GM19324 (cell line): ENCODE data around the gene CACNA2D3.

ENCODE experiments used
- ATAC-seq: cut with Tn5 transposase; IDR thresholded peaks from one replicate; pipeline ENCODE4 v1.9.1; 2021; ENCODE audit warnings: mild to moderate bottlenecking, moderate library complexity; ENCODE audit not compliant: unreplicated experiment, low FRiP score

CACNA2D3 gene

DNA sequence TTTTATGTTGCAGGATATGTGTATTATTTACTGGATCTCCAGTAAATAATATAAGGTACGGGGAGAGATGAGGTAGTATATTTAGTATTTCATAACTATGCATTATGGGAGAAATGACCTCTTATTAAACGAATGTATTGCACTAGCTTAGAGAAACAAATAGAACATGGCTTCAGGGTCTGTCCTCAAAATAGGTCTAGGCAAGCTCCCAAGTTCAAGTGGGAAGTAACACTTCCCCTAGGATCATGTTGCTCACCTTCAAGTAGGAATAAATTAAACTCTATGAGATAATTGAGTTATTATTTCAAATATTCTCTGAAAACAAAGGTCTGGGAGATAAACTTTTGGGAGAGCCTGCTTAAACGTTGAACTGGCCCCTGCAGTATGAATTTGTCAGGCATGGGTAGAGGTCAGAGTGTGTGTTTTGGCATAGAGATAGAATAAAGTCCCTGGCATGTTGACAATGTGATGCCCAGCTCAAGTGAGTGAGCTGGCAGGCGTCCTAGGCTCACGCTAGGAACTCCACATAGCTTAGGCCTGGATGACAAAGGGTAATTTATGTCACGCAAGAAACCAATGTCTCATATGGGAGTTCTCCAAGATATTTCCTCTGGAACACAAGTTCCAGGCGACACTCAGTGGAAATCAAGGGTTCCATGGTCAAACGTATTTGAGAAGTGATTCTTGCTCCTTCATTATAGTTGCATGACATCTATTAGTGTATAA lies 236.8 kb downstream of the CACNA2D3 start:
- ATAC-seq, result no peak

DNA sequence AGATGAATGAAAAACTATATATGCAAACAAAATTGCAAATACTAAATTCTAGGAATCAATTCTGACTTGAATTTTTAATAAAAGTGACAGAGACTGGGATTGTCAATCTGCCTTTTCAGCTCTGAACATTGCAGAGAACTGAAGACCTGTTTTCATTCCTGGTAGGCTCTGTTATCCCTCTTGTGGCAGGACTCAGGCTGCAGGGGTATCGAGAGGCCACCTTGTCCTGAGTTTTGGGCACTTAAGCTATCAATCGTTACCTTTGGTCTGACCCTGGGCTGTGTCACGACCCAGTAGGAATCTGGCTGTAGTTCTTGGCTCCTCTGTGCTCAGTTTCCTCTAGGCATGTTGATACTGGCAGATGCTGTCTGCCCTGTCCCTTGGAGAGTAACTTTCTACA lies 238.0 kb downstream of the CACNA2D3 start:
- ATAC-seq, result no peak

DNA sequence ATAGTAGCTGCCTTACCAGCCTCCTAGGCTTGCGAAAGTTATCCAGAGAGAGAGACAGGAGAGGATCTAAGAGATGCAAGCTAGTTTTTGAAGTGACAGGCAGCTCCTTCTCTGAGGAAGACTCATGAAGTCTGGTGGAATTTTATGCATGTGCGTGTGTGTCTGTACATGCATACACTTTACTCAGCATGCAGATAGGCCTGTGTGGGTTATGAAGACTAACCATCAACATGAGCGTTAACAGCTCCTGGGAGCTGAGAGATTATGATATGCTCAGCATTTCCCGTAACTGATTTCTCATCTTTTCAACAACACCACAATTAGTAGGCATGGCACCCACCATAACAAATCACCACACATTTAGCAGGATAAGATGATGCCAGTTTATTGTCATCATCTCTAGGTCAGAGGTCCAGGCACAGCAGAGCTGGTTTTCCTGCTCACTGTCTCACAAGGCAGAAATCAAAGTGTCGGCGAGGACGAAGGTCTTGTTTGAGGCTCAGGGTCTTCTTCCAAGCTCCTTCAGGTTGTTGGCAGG lies 239.5 kb downstream of the CACNA2D3 start:
- no peak for ATAC-seq

DNA sequence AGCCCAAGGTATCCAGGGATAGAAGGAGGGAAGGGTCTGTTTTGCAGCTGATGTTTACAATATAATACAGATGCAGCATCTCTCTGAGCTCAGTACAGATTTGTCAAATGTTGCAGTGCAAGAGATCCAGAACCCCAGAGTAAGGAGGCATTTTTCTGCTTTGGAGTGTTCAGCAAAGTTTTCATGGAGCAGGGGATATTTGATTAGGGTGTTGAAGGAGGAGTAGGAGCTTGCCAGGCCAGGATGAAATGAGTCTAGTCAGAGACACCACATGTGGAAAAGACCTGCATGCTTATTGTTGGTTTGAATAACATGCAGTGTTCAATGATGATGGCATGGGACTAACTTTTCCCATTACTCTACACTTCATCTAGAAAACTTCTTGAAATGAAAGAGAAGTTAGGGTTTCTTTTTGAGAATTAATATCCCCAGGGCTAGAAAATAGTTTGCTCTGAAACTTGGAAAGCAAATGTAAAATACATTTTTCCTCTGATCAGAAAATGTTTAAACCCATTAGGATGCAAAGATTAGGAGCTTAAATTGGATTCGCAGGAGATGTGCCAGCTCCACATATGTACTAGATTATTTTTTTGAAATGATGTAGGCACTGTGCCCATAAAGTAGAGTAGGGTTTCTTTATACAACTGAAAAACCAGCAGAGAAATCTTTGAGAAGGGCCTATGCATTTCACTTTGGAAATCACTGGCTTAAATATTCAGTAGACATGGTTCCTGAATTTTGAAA lies 243.8 kb downstream of the CACNA2D3 start:
- no peak for ATAC-seq

DNA sequence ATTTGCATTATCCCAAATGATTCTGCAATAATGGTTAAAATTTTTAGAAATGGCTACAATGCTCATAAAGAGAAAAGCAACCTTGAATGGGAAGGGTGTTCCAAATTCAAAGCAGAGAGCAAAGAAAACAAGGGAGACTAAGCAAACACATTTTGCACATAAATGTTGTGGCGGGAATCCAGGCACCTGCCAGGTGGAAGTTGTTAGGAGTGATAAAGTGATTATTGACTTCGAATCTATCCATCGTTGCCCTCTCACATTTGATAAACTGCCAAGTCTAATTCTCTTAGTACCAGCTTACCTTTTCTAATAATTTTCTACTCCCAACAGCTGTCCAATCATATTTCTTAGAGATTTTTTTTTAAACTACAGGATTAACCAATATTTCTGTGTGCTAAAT lies 244.5 kb downstream of the CACNA2D3 start:
- ATAC-seq, result no peak

DNA sequence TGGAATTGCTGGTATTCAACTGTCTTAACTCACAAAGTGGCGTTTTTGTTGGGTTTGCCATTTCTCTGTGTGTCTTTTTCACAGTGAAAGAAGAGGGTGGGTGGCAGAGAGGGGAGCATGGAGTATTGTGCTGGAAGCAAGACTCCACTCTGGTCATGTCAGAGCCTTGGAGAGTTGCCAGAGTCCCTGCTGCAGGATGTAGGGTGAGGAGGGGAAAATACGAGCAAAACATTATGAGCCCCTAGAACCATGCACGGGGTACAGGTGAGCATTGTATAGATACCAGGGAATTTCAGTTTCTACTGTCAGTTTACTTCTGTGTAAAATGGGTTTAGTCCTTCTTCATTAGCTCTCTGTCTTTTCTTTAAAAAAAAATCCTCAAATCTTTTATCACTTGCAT lies 249.9 kb downstream of the CACNA2D3 start:
- no peak for ATAC-seq

DNA sequence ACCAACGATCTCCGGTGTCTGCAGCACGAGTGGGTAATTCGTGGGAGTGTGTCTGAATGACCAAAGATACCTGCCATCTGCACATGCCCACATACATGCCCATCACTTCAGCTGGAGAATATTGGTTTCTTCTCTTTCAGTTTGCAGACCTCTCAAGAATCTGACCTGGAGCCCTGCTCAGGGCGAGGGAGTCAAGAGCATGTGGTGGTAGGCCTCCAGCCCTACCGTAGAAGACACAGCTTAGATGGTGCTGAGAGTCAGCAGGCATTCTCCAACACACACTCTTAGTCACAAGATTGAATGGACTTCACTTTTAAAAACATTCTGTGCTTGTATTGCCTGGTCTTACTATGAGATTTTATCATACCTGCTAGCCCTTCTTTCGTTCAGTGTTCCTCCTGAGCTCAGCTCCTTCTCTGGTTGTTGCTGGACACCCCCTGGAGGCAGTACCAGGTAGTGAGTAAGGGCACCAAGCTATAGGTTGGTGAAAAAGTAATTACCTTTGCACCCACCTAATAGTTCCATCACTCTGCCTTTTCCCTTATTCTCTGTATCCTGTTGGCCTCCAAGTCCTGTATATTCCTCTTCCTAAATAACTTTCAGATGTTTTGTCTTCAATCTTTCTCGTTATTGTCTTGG lies 252.0 kb downstream of the CACNA2D3 start:
- ATAC-seq, result no peak

DNA sequence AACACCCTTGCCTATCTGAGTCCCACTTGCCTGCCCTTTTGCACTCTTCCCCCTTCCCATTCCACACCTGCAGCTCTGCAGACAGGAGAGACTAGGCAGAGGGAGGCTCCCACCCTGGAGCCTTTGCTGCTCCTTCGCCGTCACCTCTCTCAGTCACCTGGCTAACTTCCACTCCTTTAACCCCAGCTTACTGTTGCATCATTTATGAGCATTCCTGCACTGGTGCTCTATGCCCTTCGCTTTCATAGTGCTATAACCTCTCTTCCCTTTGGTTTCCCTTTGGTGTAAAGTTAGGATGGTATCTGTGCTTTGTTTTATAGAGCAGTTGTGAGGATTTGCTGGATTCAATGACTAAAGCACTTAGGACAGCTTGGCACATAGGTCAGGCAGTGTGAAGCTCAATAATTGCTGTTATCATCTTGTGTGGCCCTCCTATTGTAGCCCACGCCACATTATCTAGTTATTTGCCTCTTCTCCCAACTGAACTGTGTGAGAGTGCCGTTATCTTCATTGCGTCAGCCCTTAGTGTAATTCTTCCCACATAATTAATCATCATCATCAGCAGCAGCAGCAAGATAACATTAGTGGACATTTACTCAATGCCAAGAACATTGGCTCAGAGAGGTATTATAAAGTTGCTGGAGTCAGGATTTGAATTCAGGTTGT lies 253.9 kb downstream of the CACNA2D3 start:
- no peak for ATAC-seq

DNA sequence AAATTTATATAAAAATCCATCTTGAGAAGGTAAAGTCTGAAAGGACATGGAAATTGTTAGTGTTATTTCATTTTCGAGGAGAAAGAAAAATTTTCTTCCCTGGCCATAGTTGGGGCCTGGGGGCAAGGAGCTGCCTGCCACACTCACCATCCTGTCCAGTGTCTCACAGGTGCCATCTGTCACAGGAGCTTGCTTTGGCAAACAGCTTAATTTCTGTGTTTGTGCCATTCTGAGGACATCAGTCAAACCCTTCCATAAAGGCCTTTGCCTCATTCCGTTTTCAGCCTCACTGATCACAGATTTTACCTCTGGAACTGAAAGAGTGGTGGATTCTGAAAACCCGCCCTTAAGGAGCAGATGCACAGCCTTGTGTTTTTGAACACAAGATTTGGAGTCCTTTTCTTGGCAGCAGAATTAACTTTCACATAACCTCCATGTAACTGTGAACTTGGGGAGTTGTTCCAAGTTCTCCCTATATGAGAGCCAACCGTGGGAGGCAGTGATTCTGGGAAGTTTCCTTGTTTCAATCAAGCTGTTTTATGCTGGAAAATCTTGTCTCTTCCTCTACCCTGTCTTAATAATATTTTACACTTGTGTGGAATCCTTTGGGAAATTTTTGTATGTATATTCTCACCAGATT lies 254.7 kb downstream of the CACNA2D3 start:
- ATAC-seq, result no peak

DNA sequence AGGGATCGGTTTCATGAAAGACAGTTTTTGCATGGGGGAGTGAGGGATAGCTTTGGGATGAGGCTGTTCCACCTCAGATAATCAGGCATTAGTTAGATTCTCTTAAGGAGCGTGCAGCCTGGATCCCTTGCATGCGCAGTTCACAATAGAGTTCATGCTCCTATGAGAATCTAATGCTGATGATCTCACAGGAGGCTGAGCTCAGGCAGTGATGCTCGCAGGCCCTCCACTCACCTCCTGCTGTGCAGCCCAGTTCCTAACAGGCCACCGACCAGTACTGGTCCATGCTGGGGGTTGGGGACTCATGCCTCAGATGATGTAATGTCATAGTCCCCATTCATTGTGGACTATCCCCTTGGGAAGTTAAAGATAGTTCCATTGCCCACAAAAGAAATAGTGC lies 255.8 kb downstream of the CACNA2D3 start:
- ATAC-seq, result no peak

DNA sequence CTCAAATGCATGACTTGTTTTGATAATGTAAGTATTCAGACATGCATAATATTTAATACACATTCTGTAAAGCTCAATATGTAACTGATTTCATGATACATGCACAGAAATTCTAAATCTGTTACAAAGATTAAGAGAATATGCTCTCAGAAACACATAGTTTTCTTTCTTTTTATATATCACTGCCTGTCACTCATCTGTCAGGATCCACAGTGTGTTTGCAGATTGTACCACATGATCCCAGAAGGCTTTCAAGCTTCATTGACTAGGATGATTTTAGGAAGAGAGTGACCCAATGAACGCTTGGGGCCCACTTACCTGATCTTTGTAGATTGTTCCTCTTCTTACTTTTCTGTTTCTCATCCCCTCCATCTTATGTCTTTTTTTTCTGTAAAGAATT lies 261.9 kb downstream of the CACNA2D3 start:
- ATAC-seq, result no peak

DNA sequence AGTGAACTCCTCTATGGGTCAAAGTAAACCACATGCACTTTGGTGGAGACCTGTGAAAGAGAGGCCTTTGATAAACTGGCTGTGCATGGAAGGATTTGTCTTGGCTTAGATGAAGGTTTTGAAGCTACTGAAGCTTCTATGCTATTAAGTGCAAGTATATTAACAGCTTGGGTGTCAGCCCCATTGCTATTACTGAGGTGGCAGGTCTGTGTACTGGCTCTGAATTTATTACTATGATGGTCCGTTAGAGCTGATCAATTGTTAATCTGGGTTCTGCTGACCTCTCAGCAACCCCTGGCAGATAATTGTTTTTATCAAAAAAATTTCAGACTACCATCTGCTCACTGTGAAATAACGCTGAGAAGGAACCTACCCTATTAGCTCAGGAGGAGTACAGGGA lies 268.2 kb downstream of the CACNA2D3 start:
- ATAC-seq, result no peak

DNA sequence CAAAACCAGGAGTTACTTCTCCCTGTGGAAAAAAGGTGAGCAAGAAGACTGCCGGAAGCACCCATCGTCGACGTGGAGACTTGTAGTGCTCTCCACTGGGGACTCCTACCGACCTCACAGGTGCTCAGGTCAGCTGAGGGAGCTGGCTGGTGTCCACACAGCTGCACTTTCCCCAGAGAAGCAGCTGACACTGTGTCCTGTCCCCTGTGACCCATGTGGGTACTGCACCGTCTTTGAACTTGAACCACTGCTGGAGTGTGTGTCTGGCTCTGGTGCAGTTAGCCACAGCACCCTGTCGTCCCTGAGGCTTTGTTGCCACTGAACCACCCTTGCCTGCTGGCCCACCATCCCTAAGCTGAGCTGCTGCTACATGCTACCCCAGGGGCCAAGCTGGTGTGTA lies 270.8 kb downstream of the CACNA2D3 start:
- no peak for ATAC-seq

DNA sequence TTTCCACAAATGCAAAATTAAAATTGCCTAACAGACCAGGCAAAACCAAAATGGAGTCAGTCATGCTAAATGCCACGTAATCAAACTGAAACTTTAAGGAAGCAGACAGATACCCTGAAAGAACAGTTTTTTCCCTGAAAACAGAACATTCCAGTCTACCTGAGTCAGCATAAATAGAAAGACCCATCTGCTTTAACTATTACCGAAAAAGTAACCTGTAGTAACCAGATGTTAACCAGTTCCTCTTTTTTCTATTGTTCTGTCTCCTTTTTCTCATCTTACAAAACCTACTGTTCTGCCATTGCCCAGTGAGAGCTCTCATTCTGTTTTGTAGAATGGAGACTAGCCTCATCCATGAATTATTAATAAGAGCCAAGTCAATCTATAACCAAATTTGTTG lies 286.0 kb downstream of the CACNA2D3 start:
- ATAC-seq, result no peak

DNA sequence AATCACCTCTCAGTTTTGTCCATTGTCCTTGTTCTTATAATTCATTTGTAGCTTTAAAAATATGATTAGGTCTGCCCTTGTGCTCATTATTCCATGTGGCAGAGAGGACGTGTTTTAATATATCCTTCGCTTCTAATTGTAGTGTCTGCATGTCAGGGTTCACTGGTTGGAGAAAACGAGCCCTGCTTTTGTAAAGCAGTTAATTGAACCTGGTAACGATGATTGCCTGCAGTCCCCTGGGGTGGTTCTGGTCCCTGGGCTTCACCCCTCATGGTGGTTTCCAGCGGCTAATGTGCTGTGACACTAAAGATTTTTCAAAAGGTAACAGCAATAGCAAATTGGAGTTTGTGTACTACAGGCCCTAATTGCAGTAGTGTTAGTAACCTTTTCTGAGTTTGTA lies 299.6 kb downstream of the CACNA2D3 start:
- ATAC-seq, result no peak

DNA sequence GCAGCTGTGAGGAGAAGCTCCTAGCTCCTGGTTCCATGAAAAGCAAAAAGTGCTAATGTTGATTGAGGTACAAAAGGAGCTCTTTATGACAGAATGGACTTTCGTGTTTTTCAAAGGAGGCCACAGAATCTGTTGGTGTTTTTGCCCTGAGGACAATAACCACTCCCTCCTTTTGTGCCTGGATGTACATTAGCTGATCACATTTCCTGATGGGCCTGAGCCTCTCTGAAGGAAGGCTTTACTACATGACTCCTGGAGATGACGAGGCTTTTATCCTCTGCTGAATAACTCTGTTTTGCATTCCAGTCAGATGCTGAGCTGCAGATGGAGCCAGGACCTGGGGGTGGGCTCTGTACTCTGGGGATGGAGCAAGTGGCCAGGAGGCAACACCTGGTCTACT lies 301.9 kb downstream of the CACNA2D3 start:
- no peak for ATAC-seq

DNA sequence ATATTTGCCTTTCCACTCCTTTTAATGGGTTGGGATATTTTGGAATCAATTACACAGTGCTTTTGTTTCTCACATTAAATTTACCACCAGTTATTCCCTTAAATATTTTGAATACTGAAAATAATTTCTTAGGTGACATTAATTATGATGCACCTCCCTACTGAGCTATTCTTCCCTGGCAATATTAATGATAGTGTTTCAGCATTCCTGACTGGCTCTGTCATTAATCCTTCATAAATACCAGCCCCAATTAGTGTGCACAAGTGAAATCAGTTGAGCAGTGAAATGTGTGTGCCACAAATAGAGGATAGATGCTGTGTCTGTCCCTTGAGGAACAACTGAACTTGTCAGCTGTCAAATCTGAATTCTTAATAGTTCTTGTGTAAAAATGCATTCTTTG lies 304.0 kb downstream of the CACNA2D3 start:
- no peak for ATAC-seq

DNA sequence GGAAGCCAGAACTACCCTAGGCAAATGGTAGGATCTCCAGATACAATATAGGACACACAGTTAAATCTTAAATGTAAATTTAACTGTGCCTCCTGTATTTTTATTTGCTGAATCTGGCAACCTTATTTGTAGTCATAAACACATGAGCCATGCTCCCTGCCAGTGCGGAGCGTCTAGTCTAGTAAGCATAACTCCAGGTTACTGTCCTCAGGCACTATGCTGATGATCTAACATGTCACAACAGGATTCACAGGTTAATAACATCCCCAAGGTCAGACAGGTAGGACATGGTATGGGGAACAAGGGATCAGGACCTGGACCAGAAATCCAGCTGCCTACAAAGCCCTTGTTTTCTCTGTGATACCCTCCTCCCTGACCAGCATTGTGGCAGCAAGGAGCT lies 305.1 kb downstream of the CACNA2D3 start:
- ATAC-seq, result no peak

DNA sequence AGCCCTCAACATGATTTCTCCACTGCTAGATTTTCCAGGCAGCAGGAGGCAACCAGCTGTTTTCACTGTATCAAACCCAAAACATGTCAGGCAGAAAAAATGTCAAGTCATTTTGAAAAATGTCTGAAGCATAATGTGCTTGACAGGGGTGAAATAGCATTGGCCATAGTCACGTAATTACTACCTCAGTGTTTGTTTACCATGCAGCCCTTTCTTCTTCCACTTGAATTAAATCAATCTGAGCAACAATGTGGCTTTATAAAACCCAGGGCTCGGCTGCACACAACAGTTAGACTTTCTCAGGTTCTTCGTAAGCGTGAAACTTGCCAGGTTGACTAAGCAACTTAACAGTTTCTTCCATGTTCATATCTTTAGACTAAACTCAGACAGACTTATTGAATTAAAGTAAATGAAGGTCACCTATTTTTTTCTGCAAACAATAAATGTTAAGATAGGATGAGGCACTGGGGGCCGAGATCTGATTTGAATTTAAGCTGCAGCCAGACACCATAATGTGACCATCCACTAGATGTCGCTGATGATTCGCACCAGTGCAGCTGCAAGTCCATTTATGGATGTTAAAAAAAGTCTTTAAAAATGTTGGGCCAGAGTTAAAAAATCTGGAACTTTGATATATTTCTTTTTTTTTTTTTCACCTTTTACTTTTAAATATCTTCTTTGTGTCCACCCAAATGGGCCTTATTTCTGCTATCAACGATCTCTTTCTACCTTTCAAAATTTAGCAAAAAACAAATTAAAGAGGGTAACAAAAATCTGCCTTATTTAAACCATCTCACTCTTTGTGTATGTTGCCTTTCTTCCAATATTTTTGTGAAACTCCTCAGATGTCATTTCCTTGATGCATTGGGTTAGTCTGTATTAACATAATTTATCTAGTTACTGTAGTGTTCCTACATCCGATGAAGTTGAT lies 305.9 kb downstream of the CACNA2D3 start:
- ATAC-seq, result no peak
